K562 (cell line): ENCODE data around the gene POLD2. TPM values are rescaled to one million over a fixed set of nuclear protein-coding genes. Genes with fewer than 3 reads are reported as not detected.

Experiments
- ATAC-seq: fragments of 200-7000 bp; cut with Tn5 transposase; 3 replicates; pipeline ENCODE4 v1.9.1; 2020; ENCODE audit warnings: moderate library complexity
- BruUV-seq: library from RNA; stranded (reverse); fragments of 400-500 nt; replicated peaks from 2 replicates; lab custom pipeline; 2021; lab: Mats Ljungman, UMichigan
- CTCF ChIA-PET: fragments of 300-600 bp; formaldehyde crosslinking; extraction: SDS; loops from one replicate; lab custom pipeline; 2021; ENCODE audit warnings: low intra/inter-chr PET ratio; lab: Yijun Ruan, JAX
- POLR2A ChIA-PET: fragments of 300-600, 350-650 bp; sonication (Branson Sonifier 250); formaldehyde crosslinking; extraction: SDS; loops from one replicate; lab custom pipeline; 2021; ENCODE audit warnings: antibody characterized with exemption, inconsistent platforms; lab: Yijun Ruan, JAX
- DNase-seq, 4 experiments: peaks; one replicate each; pipeline versions ENCODE4 v3.0.0 to v3.0.0-alpha.2; 2011 to 2018; ENCODE audit warnings: low spot score in 3 of 4, mixed read lengths in 3 of 4; ENCODE audit errors: extremely low read depth in 1 of 4
- FAIRE-seq: peaks from 2 replicates; lab custom pipeline; 2011; peaks lifted over from hg19 to GRCh38; lab: Jason Lieb, UNC
- H2AFZ ChIP-seq: 2 replicates; pipeline ENCODE4 v1.6.0; 2011; ENCODE audit warnings: low read depth, low read length, control low read depth, inconsistent platforms
- H3K27ac ChIP-seq: fragments of 200-600 bp; 3 replicates; pipeline ENCODE4 v1.8.0; 2011; ENCODE audit warnings: low read depth, mild to moderate bottlenecking, control low read depth, inconsistent platforms, low read length, moderate library complexity, mixed read lengths; ENCODE audit errors: extremely low read depth
- H3K27me3 ChIP-seq, 2 experiments: fragments of 300-600 bp in 1 of 2; 2 replicates in 1 of 2; 3 replicates in 1 of 2; pipeline versions ENCODE4 v1.6.0 to v1.8.0; 2011; ENCODE audit warnings: inconsistent platforms in 2 of 2, low read length in 2 of 2, mild to moderate bottlenecking in 1 of 2, mixed read lengths in 1 of 2, moderate library complexity in 1 of 2; ENCODE audit not compliant: control insufficient read depth in 2 of 2, insufficient read depth in 2 of 2
- H3K36me3 ChIP-seq: fragments of 300-600 bp; 3 replicates; pipeline ENCODE4 v1.8.0; 2011; ENCODE audit warnings: mild to moderate bottlenecking, low read length, inconsistent platforms; ENCODE audit not compliant: control insufficient read depth, insufficient read depth
- H3K4me1 ChIP-seq, 2 experiments: fragments of 200-600 bp in 1 of 2; replicated peaks in 1 of 2; 2 replicates in 1 of 2; 3 replicates in 1 of 2; pipeline versions ENCODE4 v1.5.1 to v1.8.0; 2011; ENCODE audit warnings: inconsistent platforms in 2 of 2, low read length in 2 of 2, mild to moderate bottlenecking in 1 of 2, mixed read lengths in 1 of 2, moderate library complexity in 1 of 2; ENCODE audit not compliant: control insufficient read depth in 2 of 2, insufficient read depth in 2 of 2
- H3K4me2 ChIP-seq: 2 replicates; pipeline ENCODE4 v1.6.1; 2011; ENCODE audit warnings: low read length, control low read depth, inconsistent platforms, mixed read lengths; ENCODE audit not compliant: insufficient read depth
- H3K4me3 ChIP-seq: fragments of 200-600 bp; sonication (generic), shearing (Covaris generic); 2 replicates; pipeline ENCODE4 v1.5.1; 2016; ENCODE audit warnings: control low read depth, inconsistent platforms
- H3K79me2 ChIP-seq: fragments of 200-600 bp; 3 replicates; pipeline ENCODE4 v1.8.0; 2011; ENCODE audit warnings: low read length, inconsistent platforms; ENCODE audit not compliant: control insufficient read depth, insufficient read depth
- H3K9ac ChIP-seq, 2 experiments: 2 replicates each; pipeline versions ENCODE4 v1.6.0 to v1.6.1; 2011; ENCODE audit warnings: low read depth in 2 of 2, low read length in 2 of 2, control low read depth in 1 of 2, inconsistent platforms in 1 of 2, mild to moderate bottlenecking in 1 of 2, mixed read lengths in 1 of 2; ENCODE audit not compliant: insufficient read depth in 1 of 2
- H3K9me1 ChIP-seq: one replicate; pipeline ENCODE4 v1.6.0; 2011; ENCODE audit warnings: inconsistent platforms, mild to moderate bottlenecking, low read length, moderate library complexity; ENCODE audit not compliant: control insufficient read depth, insufficient read depth
- H3K9me3 ChIP-seq: replicated peaks from 2 replicates; pipeline ENCODE4 v1.5.1; 2011; ENCODE audit warnings: low read depth, low read length, inconsistent platforms; ENCODE audit not compliant: control insufficient read depth, insufficient read depth
- H4K20me1 ChIP-seq: replicated peaks from 2 replicates; pipeline ENCODE4 v1.6.1; 2011; ENCODE audit warnings: low read length, inconsistent platforms, mixed read lengths; ENCODE audit not compliant: control insufficient read depth, insufficient read depth
- E2F3 ChIP-seq: fragments of 250-450 bp; sonication (Bioruptor Pico); IDR thresholded peaks from 2 replicates; pipeline ENCODE4 v1.4.0; 2020; ENCODE audit warnings: mild to moderate bottlenecking
- E2F5 ChIP-seq: sonication (generic); formaldehyde crosslinking; IDR thresholded peaks from 2 replicates; pipeline ENCODE4 v1.8.0; 2022; ENCODE audit warnings: mild to moderate bottlenecking, missing genetic modification reagents
- ILF3 ChIP-seq: fragments of 450-650 bp; IDR thresholded peaks from 2 replicates; pipeline ENCODE4 v1.6.1; 2018; ENCODE audit warnings: antibody characterized with exemption, mild to moderate bottlenecking, moderate library complexity, borderline replicate concordance
- NFIC ChIP-seq: fragments of 450-650 bp; IDR thresholded peaks from 2 replicates; pipeline ENCODE4 v1.6.1; 2017; ENCODE audit warnings: mild to moderate bottlenecking, inconsistent platforms
- PHF21A ChIP-seq: fragments of 450-650 bp; IDR thresholded peaks from 2 replicates; pipeline ENCODE4 v1.6.1; 2017; ENCODE audit warnings: low read depth, borderline replicate concordance
- RBM14 ChIP-seq: fragments of 200-400 bp; formaldehyde crosslinking; IDR thresholded peaks from 2 replicates; pipeline ENCODE4 v1.6.1; 2018; ENCODE audit warnings: low read depth, mild to moderate bottlenecking, low read length, moderate library complexity, borderline replicate concordance; ENCODE audit not compliant: insufficient read depth
- ZBTB11 ChIP-seq, 3 experiments: fragments of 200-800 bp in 1 of 3; fragments of 250-450 bp in 1 of 3; fragments of 450-650 bp in 1 of 3; sonication (Bioruptor Pico) in 1 of 3; sonication (Bioruptor generic) in 1 of 3; formaldehyde crosslinking in 1 of 3; IDR thresholded peaks; 2 replicates each; pipeline versions ENCODE4 v1.6.1 to v1.8.0; 2016 to 2022; ENCODE audit warnings: mild to moderate bottlenecking in 2 of 3, missing genetic modification characterization in 2 of 3, missing compliant biosample characterization in 1 of 3, moderate library complexity in 1 of 3
- WGBS: fragments of 100-300 bp; shearing (Covaris generic); methylation state at CpG from one replicate; pipeline ENCODE4 v1.1.6; 2016; ENCODE audit warnings: low coverage, mixed read lengths; ENCODE audit not compliant: insufficient coverage; ENCODE audit errors: missing lambda C conversion rate; 5-methylcytosine and 5-hydroxymethylcytosine counted together
- in situ Hi-C: fragments of 300-500 bp; cut with MboI; formaldehyde crosslinking; loops from 4 replicates; pipeline ENCODE4 v1.15.0; 2018; ENCODE audit warnings: inconsistent platforms, mixed read lengths
- intact Hi-C: fragments of 100-400 bp; cut with micrococcal nuclease; formaldehyde crosslinking; loops from 2 replicates; pipeline ENCODE4 v1.14.2; 2022
- polyA plus RNA-seq, 8 experiments: library from polyadenylated mRNA; depleted of rRNA in 4 of 8; stranded (reverse) in 5 of 8; unstranded in 3 of 8; fragments of >200 nt; fragmentation: Nextera tagmentation in 2 of 8; fragmentation: Illumina TruSeq in 1 of 8; extraction: Ambion mirVana in 2 of 8; extraction: Trizol in 1 of 8; gene quantifications; 2 replicates each; pipeline versions ENCODE4 v1.2.1 to v1.2.3, GENCODE V29; 2011 to 2014; ENCODE audit warnings: inconsistent platforms in 1 of 8, missing spikeins in 1 of 8
- total RNA-seq, 7 experiments: library from RNA; depleted of rRNA in 6 of 7; stranded (reverse); fragments of >200 nt in 6 of 7; fragmentation: Illumina TruSeq in 2 of 7; extraction: Trizol in 2 of 7; gene quantifications; 2 replicates each; pipeline versions ENCODE4 v1.2.1 to v1.2.3, GENCODE V29; 2011 to 2021; ENCODE audit warnings: low replicate concordance in 1 of 7
- TF ChIP-seq, protein P1 (sequence below), 3 experiments: IDR thresholded peaks in 2 of 3; conservative IDR thresholded peaks in 1 of 3; 2 replicates each; pipeline ENCODE4 v1.5.1; 2011 to 2012; ENCODE audit warnings: low read length in 3 of 3, mild to moderate bottlenecking in 3 of 3, control low read depth in 2 of 3, improper control_type of control experiment in 1 of 3, inconsistent platforms in 1 of 3, low read depth in 1 of 3, mixed read lengths in 1 of 3, moderate library complexity in 1 of 3; ENCODE audit not compliant: insufficient read depth in 2 of 3

POLD2 gene
- total and polyA plus RNA-seq, 9 of the 15 experiments (the other 6 are each of a cell fraction or from before 2014, with no cell fraction given): 29.7 to 259 (median 225) TPM

GRCh38 chr7:44153948-44154335 lies 30.6 kb upstream of the POLD2 start:
- POLR2A ChIA-PET: no interaction called here

DNA sequence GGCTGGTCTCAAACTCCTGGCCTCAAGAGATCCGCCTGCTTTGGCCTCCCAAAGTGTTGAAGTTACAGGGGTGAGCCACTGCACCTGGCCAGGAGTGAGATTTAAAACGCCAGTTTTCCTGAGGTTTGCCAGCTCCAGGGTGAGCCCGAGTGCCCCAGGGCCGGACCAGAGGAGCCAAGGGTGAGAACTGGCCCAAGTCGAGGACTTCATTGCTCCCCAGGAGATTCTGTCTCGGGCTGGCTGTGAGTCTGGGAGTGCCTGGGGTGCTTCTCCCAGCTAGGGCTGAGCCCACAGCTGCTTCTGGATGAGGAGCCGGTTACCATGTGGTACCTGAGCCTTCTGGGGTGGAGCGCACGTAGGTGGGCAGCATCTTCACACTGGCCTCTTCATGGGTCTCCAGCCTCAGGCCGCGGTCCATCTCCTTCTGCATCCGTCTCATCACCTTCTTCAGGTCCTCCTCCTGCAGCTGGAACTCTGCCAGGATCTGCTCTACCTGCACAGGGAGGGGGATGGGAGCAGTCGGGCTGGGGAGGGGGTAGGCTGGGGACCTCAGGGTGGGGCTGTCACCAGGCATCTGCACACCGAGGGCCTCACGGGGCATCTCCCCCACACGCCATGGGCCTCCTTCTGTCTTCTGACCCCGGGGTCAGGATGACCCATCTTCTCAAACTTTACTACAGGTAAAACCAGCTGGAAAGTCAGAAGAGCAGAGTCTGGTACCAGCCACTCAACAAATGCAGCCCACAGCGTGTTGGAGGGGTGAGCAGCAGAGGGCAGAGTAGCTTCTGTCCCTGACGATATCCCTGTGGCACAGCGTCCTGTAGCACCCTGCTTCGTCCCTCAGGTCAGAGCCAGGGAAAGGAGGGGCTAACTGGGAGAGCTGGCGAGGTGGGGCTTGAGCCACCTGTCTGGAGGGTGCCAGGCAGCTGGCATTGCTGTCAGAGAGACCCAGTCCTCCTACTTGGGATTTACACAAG lies 29.9 kb upstream of the POLD2 start:
- CTCF ChIA-PET: no interaction called here
- TF ChIP-seq ZBTB11 (CRISPR knock-in tag; IDR thresholded peaks at IDR 0.05) (no peak), NFIC (peak; percentile 43), E2F5 (CRISPR knock-in tag) (no peak)
- TF ChIP-seq, protein P1, sequence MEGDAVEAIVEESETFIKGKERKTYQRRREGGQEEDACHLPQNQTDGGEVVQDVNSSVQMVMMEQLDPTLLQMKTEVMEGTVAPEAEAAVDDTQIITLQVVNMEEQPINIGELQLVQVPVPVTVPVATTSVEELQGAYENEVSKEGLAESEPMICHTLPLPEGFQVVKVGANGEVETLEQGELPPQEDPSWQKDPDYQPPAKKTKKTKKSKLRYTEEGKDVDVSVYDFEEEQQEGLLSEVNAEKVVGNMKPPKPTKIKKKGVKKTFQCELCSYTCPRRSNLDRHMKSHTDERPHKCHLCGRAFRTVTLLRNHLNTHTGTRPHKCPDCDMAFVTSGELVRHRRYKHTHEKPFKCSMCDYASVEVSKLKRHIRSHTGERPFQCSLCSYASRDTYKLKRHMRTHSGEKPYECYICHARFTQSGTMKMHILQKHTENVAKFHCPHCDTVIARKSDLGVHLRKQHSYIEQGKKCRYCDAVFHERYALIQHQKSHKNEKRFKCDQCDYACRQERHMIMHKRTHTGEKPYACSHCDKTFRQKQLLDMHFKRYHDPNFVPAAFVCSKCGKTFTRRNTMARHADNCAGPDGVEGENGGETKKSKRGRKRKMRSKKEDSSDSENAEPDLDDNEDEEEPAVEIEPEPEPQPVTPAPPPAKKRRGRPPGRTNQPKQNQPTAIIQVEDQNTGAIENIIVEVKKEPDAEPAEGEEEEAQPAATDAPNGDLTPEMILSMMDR (IDR thresholded peaks at IDR 0.05 in 2 of 3, conservative IDR thresholded peaks at IDR 0.05 in 1 of 3; ENCODE audit: insufficient read depth in 2 of 3, low read depth in 1 of 3, low read length in 3 of 3): 0 out of 6 replicates have a peak, but pooled peaks of 1 of the 3 experiments have one; percentile 3

More at GRCh38 chr7:44153948-44154335, 30.6 kb upstream of the POLD2 start:
- Histone ChIP-seq H4K20me1 (no peaks in the 10 kb centered on the region; the same call in 1 of the 2 replicates), H3K9me1 (no peaks in the 10 kb centered on the region), H3K9me3 (no peaks in the 10 kb centered on the region), H3K4me2 (no peak overlapping the region), H3K4me1 (peaks cover 0 to 48% of the 10 kb centered on the region in 2 experiments; a peak in 3 of 5 replicates), H3K27ac (no peak overlapping the region)
- intact Hi-C loops (no loop called here), in situ Hi-C loops (no loop called here)
- CTCF ChIA-PET: no interaction called here
- 25% methylated on average over 5 of the region's 5 CpGs for WGBS
- no peak for ATAC-seq
- FAIRE-seq: no peak
- TF ChIP-seq PHF21A: no peak
- TF ChIP-seq E2F3: no peak
- no peak for TF ChIP-seq RBM14
- TF ChIP-seq ILF3: no peak
- TF ChIP-seq, all 486 proteins: peak for 0
- Histone ChIP-seq H3K9ac (no peak overlapping the region), H3K4me3 (no peak overlapping the region), H3K79me2 (no peaks in the 10 kb centered on the region), H3K36me3 (no peaks in the 10 kb centered on the region), H3K27me3 (no peaks in the 10 kb centered on the region), H2AFZ (no peak overlapping the region)
- DNase-seq: no peak
- BruUV-seq: no TSS peak

More for the DNA sequence above, 29.9 kb upstream of the POLD2 start:
- Histone ChIP-seq H3K9ac (no peak overlapping the region), H3K27ac (no peak overlapping the region), H3K9me1 (no peaks in the 10 kb centered on the region), H3K4me3 (no peak overlapping the region), H3K9me3 (no peaks in the 10 kb centered on the region), H2AFZ (no peak overlapping the region), H4K20me1 (no peaks in the 10 kb centered on the region; the same call in 1 of the 2 replicates), H3K36me3 (no peaks in the 10 kb centered on the region), H3K4me1 (peaks cover under 1 to 49% of the 10 kb centered on the region in 2 experiments; a peak in 3 of 5 replicates), H3K79me2 (no peaks in the 10 kb centered on the region), H3K27me3 (no peaks in the 10 kb centered on the region), H3K4me2 (no peak overlapping the region)
- DNase-seq (no peak), FAIRE-seq (no peak), ATAC-seq (no peak)
- in situ Hi-C loops (no loop called here), intact Hi-C loops (no loop called here)
- 43% methylated on average over 20 of the region's 22 CpGs for WGBS
- POLR2A ChIA-PET: no interaction called here
- no TSS peak for BruUV-seq
